GM12872 (cell line): Measurements from ENCODE around the gene INF2.

Source experiments
- TF ChIP-seq, protein P1 (sequence below): IDR thresholded peaks from 3 replicates; pipeline ENCODE4 v1.5.1; 2011; ENCODE audit warnings: low read depth, mild to moderate bottlenecking, low read length, moderate library complexity; ENCODE audit not compliant: insufficient read depth

The INF2 gene

DNA sequence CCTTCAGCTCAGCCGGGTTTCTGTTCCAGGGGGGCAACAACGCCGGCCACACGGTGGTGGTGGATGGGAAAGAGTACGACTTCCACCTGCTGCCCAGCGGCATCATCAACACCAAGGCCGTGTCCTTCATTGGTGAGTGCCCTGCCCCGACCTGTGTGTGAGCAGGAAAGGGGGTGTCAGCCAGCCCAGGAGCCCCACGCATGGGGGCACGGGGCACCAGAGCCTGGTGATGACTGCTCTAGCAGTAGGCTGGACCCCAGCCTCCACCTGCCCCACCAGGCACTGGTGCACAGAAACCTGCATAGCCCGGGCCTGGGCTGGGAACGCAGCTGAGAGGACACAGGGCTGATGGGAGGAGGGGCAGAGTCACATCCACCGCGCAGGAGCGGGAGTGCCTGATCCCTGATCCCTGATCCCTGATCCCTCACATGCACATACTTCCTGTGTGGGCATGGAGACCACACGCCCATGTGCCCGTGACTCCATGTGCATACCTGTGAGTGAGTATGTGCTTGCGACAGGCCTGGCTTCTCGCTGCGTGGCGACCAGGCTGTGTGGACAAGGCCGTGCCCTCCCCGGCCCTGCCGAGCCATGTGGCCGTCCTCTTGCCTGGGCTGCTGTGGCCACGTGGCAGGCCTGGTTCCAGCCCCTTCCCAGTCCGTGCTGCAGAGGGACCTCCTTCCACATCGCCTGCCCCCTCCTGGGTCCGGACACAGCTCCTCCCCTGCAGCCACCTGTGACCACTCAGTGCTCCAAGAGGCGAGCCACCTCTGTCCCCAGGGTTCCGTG, 45.8 kb downstream of the INF2 start:
- TF ChIP-seq, protein P1, sequence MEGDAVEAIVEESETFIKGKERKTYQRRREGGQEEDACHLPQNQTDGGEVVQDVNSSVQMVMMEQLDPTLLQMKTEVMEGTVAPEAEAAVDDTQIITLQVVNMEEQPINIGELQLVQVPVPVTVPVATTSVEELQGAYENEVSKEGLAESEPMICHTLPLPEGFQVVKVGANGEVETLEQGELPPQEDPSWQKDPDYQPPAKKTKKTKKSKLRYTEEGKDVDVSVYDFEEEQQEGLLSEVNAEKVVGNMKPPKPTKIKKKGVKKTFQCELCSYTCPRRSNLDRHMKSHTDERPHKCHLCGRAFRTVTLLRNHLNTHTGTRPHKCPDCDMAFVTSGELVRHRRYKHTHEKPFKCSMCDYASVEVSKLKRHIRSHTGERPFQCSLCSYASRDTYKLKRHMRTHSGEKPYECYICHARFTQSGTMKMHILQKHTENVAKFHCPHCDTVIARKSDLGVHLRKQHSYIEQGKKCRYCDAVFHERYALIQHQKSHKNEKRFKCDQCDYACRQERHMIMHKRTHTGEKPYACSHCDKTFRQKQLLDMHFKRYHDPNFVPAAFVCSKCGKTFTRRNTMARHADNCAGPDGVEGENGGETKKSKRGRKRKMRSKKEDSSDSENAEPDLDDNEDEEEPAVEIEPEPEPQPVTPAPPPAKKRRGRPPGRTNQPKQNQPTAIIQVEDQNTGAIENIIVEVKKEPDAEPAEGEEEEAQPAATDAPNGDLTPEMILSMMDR = no peak

DNA sequence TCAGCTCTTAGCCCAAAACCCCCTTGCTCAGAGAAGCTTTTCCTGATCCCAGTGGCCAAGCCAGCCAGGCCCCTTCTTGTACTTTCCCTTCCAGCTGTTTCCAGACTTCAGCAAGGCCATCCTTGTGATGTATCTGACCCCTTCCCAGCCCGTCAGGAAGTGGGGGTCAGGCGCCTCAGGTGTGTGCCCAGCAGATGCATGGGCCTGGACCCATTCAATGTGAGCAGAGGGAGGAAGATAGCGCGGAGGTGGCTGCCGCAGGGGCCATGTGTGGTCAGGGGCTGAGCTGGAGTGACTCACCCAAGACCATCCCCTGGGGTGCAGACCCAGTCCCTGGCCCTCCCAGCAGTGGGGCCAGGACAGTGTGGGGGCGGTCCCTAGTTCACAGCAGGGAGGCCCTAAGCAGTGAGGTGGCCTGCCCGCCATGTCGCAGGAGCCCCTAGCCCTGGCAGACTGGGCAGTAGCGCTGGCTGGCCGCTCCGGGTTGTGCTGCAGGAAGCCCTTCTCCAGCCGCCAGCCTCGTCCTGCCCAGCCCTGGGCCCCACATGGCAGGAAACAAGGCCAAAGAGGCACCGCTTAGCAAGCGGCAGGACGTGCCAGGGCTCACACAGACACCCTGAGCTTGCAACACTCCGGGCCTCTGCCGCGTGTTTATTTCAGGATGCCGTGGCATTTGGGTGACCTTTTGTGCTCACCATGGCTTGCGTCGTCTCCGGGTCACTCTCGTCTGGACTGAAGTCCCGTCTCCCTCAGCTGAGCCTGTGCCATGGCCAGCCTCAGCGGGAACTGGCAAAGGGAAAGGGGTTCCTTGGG, 46.6 kb downstream of the INF2 start:
- TF ChIP-seq, protein P1 = no peak

DNA sequence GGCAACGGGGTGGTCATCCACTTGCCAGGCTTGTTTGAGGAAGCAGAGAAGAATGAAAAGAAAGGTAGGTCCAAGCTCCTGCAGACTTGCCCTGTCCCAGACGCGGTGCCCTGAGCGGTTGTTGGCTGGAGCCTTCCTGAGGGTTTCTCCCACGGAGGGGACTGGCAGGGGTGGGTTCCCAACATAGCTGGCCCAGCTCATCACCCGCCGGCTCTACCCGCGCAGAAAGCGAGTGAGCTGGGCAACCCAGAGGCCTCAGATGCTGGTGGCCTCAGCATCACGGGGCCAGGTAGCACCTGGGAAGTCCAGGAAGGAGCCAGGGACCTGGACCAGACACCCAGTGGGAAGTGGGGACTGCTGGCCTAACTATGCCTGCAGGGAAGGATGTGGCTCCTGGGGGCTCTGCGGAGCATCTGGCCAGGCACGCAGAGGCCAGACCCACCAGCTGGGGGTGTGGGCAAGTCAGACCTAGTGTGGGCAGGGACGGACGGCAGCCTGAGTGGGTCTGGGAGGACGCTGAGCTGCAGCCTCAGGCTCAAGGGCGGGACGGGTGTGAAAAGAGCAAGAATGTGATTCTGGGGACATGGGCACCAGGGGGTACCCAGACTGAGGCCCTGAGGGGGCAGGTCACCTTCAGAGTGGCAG, 49.1 kb downstream of the INF2 start:
- TF ChIP-seq, protein P1 = no peak

DNA sequence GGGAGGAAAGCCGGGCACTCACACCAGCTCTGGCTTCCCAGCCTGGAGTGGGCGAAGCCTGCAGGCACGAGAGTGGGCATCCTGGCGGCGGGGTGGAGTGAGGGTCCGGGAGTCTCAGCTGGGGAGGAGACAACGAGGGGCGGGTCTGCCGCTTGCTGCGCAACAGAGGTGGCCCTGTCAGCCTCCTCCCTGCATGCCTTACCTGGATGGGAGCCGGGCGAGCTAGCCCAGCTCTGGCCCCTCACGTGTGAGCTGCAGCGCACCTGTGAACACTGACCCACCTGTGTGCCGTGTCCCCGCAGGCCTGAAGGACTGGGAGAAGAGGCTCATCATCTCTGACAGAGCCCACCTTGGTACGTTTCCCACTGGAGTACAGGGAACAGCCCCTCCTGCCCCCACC, 49.6 kb downstream of the INF2 start:
- TF ChIP-seq, protein P1 = no peak

DNA sequence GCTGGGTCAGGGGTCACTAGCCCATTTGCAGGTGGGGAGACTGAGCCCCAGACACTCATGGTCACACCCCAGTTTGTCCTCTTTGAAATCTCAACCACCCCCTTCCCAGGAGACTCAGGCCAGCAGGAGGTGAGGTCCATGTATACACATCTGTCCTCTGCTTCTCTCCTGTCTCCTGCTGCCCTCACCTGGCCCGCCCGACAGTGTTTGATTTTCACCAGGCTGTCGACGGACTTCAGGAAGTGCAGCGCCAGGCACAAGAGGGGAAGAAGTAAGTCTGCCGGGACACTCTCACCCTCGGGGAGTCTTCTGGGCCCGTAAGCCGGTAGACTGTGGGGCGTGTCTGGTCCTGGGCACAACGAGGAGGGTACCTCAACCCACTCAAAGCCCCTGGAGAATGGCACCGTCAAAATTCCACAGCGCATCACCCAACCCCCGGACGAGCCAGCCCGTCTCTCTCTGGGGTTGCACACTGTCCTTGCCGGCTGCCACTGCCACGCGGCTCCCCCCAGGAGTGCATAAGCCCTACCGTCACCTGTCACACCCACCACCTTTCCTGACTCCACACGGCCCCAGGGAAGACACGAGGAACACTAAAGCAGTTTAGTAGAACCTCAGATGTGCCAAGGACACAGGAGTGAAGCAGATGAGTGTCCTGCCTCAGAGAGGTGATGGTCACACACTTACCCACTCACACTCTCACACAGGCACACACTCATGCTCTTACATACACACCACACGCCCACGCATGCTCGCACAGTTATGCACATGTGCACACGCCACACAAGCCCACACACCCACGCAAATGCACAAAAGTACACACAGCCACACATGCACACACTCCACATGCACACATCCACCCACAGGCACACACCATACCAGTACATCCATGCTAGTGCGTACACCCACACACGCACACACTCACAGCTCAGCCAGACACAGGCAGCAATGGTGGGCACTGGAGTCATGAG, 50.4 kb downstream of the INF2 start:
- TF ChIP-seq, protein P1 = no peak

DNA sequence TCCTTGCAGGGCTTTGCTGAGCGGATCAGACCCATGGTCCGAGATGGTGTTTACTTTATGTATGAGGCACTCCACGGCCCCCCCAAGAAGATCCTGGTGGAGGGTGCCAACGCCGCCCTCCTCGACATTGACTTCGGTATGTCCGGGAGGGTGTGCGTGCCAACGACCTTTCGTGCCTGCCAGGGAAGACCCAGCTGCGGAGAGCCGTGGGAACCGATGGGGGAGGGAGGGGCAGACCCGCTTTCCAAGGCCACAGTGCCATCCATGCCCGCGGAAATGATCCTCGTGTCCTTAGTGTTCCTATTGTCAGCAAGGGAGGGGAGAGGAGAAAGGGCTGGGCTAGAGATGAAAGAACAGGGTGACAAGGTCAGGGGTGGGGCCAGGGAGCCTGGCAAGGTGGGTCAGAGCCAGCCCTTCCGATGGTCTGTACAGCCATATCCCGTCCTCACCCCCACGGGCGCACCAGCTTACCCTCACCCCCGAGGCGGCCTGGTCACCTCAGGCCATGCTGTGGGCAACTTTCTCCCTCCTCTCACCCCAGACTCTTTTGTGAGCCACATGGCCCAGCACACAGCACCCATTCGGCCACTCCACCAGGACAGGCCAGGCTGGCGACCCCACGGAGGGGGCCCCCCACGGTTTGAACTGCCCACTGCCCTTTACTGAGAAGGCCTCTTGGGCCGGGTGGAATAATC, 51.8 kb downstream of the INF2 start:
- TF ChIP-seq, protein P1 = no peak
